BLaER1 treated with 17β-estradiol and CSF1 and Interleukin-3, amounts not matched to agents 10 nM and 100 nM (cell line): ENCODE results near the gene TUBA1C.
"Not testable (repeated sequence)": the region's sequence is repeated elsewhere in the genome, so short reads cannot be mapped to it uniquely, and the experiment has no call there.

ENCODE experiments used
- H3K27ac ChIP-seq, 11 experiments: shearing (Covaris generic); formaldehyde crosslinking; 2 replicates each; pipeline ENCODE4 v1.8.1; 2022
- H3K27me3 ChIP-seq, 11 experiments: shearing (Covaris generic); formaldehyde crosslinking; 2 replicates each; pipeline ENCODE4 v1.8.1; 2022
- H3K36me3 ChIP-seq, 11 experiments: shearing (Covaris generic); formaldehyde crosslinking; 2 replicates each; pipeline ENCODE4 v1.8.1; 2022
- H3K4me1 ChIP-seq, 10 experiments: shearing (Covaris generic); formaldehyde crosslinking; 2 replicates each; pipeline ENCODE4 v1.8.1; 2022
- H3K4me2 ChIP-seq, 11 experiments: shearing (Covaris generic); formaldehyde crosslinking; 2 replicates each; pipeline ENCODE4 v1.8.1; 2022
- H3K4me3 ChIP-seq, 10 experiments: shearing (Covaris generic); formaldehyde crosslinking; 2 replicates each; pipeline ENCODE4 v1.8.1; 2022
- H3K9ac ChIP-seq, 11 experiments: shearing (Covaris generic); formaldehyde crosslinking; 2 replicates each; pipeline ENCODE4 v1.8.1; 2022
- H3K9me3 ChIP-seq, 11 experiments: shearing (Covaris generic); formaldehyde crosslinking; replicated peaks in 1 of 11; 2 replicates each; pipeline ENCODE4 v1.8.1; 2022
- H4K20me1 ChIP-seq, 11 experiments: shearing (Covaris generic); formaldehyde crosslinking; 2 replicates each; pipeline ENCODE4 v1.8.1; 2022
- Cebpa-rat ChIP-seq, 11 experiments: shearing (Covaris generic); IDR thresholded peaks; 2 replicates each; pipeline ENCODE4 v1.8.1; 2022

Gene TUBA1C

DNA sequence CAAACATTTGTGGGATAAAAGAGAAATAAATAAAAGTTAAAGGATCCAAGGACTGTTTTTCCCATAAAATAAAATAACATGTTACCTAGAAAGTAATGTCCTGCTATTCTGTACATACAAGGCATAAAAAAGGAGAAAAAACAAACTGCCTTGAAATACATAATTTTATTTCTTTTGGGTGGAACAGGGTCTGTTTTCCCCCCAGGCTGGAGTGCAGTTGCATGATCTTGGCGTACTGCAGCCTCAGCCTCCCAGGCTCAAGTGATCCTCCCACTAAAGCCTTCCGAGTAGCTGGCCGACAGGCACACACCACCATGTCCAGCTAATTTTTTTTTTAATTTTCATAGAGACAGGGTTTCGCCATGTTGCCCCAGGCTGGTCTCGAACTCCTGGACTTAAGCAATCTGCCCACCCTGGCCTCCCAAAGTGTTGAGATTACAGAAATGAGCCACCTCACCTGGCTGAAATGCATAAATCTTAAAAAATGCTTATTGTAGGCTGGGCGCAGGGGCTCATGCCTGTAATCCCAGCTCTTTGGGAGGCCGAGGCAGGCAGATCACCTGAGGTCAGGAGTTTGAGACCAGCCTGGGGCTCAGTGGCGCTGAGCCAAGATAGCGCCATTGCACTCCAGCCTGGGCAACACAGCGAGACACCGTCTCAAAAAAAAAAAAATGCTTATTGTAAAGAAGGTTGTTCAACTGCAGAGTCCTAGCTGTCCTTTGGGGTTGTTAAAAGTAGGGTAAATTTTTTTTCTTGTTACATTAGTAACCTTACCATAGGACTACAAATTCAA lies 4.1 kb upstream of the TUBA1C start:
- H4K20me1 ChIP-seq, result peaks cover 0 to 9% (median 3%) of the 10 kb centered on the region in 11 experiments; a peak in 16 of 22 replicates
- H3K9me3 ChIP-seq, result no peaks in the 10 kb centered on the region
- H3K27me3 ChIP-seq, result no peaks in the 10 kb centered on the region
- H3K4me3 ChIP-seq, result no peak overlapping the region
- H3K36me3 ChIP-seq, result peaks cover 0 to 2% (median 0%) of the 10 kb centered on the region in 11 experiments; a peak in 4 of 22 replicates
- no peak for TF ChIP-seq Cebpa-rat (IDR thresholded peaks at IDR 0.05)
- H3K4me2 ChIP-seq, result peak overlapping the region; percentile 66 to 85 (median 79)
- H3K27ac ChIP-seq, result peak overlapping the region in 9 of 11 experiments; percentile 17 to 60 (median 32); a peak in 13 of 22 replicates
- peaks cover 64 to 78% (median 70%) of the 10 kb centered on the region in 10 experiments for H3K4me1 ChIP-seq
- peak overlapping the region in 9 of 11 experiments; percentile 4 to 59 (median 33); a peak in 11 of 22 replicates for H3K9ac ChIP-seq

DNA sequence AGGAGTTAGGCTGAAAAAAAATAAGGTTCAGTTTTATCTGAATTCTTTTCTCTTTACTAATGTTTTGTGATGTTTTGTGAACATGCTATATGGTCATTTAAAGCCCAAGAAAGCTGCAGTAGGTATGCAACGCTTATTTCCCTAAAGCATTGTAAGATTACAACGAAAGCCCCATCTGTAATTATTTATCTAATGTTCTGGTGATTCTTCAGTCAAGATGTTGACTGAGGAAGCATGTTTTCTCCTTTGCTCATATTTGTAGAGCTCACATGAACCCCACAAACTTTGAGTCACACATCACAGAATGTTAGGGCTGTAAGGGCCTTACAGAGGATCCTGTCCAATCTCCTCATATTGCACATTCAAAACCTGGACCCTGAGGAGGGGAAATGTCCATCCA lies 3.2 kb upstream of the TUBA1C start:
- Histone ChIP-seq H3K27me3 (no peaks in the 10 kb centered on the region), H3K36me3 (peaks cover 4 to 11% (median 6%) of the 10 kb centered on the region in 11 experiments; a peak in 21 of 22 replicates), H3K9ac (no peak overlapping the region), H4K20me1 (peaks cover 2 to 18% (median 13%) of the 10 kb centered on the region in 11 experiments; a peak in 21 of 22 replicates), H3K4me2 (peak overlapping the region in 7 of 11 experiments; percentile 5 to 85 (median 35); a peak in 8 of 22 replicates), H3K4me1 (peaks cover 73 to 80% (median 78%) of the 10 kb centered on the region in 10 experiments), H3K9me3 (no peaks in the 10 kb centered on the region), H3K4me3 (no peak overlapping the region), H3K27ac (no peak overlapping the region)
- TF ChIP-seq Cebpa-rat (IDR thresholded peaks at IDR 0.05), result no peak

DNA sequence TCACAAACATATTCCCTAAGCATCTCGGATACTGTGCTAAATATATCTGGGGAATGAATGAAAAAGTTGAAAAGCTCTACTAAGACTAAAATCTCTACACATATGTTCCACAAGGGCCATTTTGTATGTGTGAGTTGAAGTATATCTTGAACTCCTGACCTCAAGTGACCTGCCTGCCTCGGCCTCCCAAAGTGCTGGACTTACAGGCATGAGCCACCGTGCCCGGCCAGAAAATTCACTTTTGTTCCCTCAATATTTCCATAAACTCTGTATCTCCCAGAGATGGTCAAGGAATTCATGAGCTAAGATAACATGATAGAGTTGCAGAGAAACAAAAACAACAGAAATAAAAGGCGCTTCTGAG lies 1.5 kb upstream of the TUBA1C start:
- TF ChIP-seq Cebpa-rat (IDR thresholded peaks at IDR 0.05), result no peak
- peaks cover 18 to 35% (median 29%) of the 10 kb centered on the region in 11 experiments; a peak in 21 of 22 replicates for H4K20me1 ChIP-seq
- H3K27ac ChIP-seq, result peak overlapping the region in 3 of 11 experiments; percentile 98 to 100 (median 99); a peak in 3 of 22 replicates
- peak overlapping the region in 9 of 10 experiments; percentile 85 to 99 (median 93); a peak in 12 of 20 replicates for H3K4me3 ChIP-seq
- peak overlapping the region in 6 of 11 experiments; percentile 97 to 98 (median 98); a peak in 6 of 22 replicates for H3K9ac ChIP-seq
- H3K4me2 ChIP-seq, result peak overlapping the region; percentile 79 to 97 (median 85)
- H3K27me3 ChIP-seq, result no peaks in the 10 kb centered on the region
- H3K9me3 ChIP-seq, result no peaks in the 10 kb centered on the region
- H3K36me3 ChIP-seq, result peaks cover 14 to 27% (median 23%) of the 10 kb centered on the region in 11 experiments
- H3K4me1 ChIP-seq, result peaks cover 74 to 82% (median 80%) of the 10 kb centered on the region in 10 experiments

DNA sequence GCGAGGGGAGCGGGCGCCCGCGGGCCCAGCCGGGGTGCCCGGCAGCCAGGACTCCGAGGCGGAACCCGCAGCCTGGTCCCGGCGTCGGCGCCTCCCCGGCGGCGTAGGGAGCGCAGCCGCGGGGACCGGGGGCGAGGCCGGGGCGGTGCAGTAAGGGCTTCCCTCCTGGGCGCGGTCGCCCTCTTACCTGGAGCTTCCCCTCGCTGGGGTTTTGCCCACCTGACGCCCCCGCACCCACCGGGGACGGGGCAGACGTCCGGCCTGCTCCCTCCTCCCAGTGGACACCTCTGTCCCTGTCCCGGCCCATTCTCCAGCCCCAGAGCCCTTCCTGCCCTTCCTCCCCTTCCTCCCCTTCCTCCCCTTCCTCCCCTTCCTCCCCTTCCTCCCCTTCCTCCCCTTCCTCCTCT lies 413 bp upstream of the TUBA1C start:
- H3K9ac ChIP-seq, result peak overlapping the region; percentile 84 to 100 (median 98)
- no peaks in the 10 kb centered on the region for H3K27me3 ChIP-seq
- peaks cover 18 to 38% (median 34%) of the 10 kb centered on the region in 11 experiments for H3K36me3 ChIP-seq
- H4K20me1 ChIP-seq, result peaks cover 29 to 46% (median 40%) of the 10 kb centered on the region in 11 experiments; a peak in 21 of 22 replicates
- TF ChIP-seq Cebpa-rat (IDR thresholded peaks at IDR 0.05), result no peak
- H3K9me3 ChIP-seq, result no peaks in the 10 kb centered on the region
- peak overlapping the region; percentile 72 to 100 (median 97) for H3K27ac ChIP-seq
- peaks cover 73 to 85% (median 77%) of the 10 kb centered on the region in 10 experiments for H3K4me1 ChIP-seq
- H3K4me2 ChIP-seq, result peak overlapping the region; percentile 79 to 97 (median 85)
- H3K4me3 ChIP-seq, result peak overlapping the region; percentile 85 to 99 (median 92)

DNA sequence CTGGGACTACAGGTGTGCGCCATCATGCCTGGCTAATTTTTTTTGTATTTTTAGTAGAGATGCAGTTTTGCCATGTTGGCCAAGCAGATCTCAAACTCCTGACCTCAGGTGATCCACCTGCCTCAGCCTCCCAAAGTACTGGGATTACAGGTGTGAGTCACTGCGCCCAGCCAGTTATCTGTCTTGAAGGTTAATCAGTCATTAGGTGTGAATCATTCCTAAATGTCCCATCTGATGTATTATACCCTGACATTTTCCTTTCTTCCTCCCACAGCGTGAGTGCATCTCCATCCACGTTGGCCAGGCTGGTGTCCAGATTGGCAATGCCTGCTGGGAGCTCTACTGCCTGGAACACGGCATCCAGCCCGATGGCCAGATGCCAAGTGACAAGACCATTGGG lies 4.3 kb downstream of the TUBA1C start:
- H4K20me1 ChIP-seq, result peaks cover 70 to 87% (median 84%) of the 10 kb centered on the region in 11 experiments; a peak in 21 of 22 replicates
- peak overlapping the region in 3 of 10 experiments; percentile 20 to 94 (median 93); a peak in 7 of 20 replicates for H3K4me3 ChIP-seq
- peak overlapping the region in 4 of 11 experiments; percentile 14 to 98 (median 66); a peak in 6 of 22 replicates for H3K27ac ChIP-seq
- peak overlapping the region in 5 of 11 experiments; percentile 95 to 99 (median 96); a peak in 9 of 22 replicates for H3K4me2 ChIP-seq
- not testable (repeated sequence) for H3K9me3 ChIP-seq, H3K27me3 ChIP-seq
- H3K36me3 ChIP-seq, result peaks cover 63 to 84% (median 78%) of the 10 kb centered on the region in 11 experiments
- H3K4me1 ChIP-seq, result peaks cover 27 to 55% (median 33%) of the 10 kb centered on the region in 10 experiments
- peak overlapping the region in 3 of 11 experiments; percentile 48 to 98 (median 98); a peak in 5 of 22 replicates for H3K9ac ChIP-seq

DNA sequence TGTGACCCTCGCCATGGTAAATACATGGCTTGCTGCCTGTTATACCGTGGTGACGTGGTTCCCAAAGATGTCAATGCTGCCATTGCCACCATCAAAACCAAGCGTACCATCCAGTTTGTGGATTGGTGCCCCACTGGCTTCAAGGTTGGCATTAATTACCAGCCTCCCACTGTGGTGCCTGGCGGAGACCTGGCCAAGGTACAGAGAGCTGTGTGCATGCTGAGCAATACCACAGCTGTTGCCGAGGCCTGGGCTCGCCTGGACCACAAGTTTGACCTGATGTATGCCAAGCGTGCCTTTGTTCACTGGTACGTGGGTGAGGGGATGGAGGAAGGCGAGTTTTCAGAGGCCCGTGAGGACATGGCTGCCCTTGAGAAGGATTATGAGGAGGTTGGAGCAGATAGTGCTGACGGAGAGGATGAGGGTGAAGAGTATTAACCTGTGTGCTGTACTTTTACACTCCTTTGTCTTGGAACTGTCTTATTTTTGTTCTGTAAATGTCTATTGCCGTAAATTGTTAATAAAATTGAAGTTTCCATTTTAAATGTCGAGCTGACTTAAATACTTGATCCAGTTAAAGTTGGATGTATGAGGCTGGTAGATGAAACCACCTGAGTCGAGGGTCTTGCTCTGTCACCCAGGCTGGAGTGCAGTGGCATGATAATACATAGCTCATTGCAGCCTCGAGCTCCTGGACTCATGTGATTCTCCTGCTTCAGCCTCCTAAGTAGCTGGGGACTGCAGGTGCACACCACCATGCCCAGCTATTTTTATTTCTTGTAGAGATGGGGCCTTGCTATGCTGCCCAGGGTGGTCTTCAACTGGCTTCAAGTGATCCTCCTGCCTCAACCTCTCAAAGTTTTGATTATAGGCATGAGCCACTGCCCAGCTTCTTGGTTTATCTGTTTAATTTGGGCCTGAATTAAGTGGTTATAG lies 8.2 kb downstream of the TUBA1C start:
- no peak overlapping the region for H3K9ac ChIP-seq
- no peak overlapping the region for H3K4me2 ChIP-seq
- H3K4me3 ChIP-seq, result no peak overlapping the region
- H3K27ac ChIP-seq, result no peak overlapping the region
- H3K36me3 ChIP-seq, result peaks cover 60 to 76% (median 67%) of the 10 kb centered on the region in 11 experiments
- peaks cover 2 to 34% (median 9%) of the 10 kb centered on the region in 10 experiments; a peak in 17 of 20 replicates for H3K4me1 ChIP-seq
- TF ChIP-seq Cebpa-rat (IDR thresholded peaks at IDR 0.05), result no peak
- H3K27me3 ChIP-seq, result no peaks in the 10 kb centered on the region
- H3K9me3 ChIP-seq, result no peaks in the 10 kb centered on the region
- H4K20me1 ChIP-seq, result peaks cover 62 to 99% (median 82%) of the 10 kb centered on the region in 11 experiments; a peak in 21 of 22 replicates

DNA sequence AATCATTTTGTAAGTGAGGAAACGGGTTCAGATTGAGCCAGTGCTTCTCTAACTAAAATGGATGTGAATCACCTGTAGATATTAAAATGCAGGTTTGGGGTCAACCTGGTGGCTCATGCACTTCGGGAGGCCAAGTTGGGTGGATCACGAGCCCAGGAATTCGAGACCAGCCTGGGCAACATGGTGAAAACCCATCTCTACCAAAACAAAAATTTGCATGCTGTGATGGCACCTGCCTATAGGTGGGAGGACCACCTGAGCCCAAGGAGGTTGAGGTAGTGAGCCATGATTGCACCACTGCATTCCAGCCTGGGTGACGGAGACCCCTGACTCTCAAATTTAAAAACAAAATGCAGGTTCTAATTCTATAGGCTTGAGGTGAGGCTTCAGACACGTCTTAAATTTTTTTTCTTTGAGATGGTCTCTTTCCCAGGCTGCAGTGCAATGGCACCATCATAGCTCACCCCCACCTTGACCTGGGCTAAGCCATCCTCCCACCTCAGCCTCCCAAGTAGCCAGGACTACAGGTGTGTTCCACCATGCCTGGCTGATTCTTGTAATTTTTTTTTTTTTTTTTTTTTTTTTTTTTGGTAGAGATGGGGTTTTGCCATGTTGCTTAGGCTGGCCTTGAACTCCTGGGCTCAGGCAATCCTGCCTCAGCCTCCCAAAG lies 9.0 kb downstream of the TUBA1C start:
- Histone ChIP-seq H4K20me1 (peaks cover 54 to 91% (median 74%) of the 10 kb centered on the region in 11 experiments; a peak in 21 of 22 replicates), H3K36me3 (peaks cover 54 to 68% (median 61%) of the 10 kb centered on the region in 11 experiments)

More for the DNA sequence above, 9.0 kb downstream of the TUBA1C start:
- H3K9ac ChIP-seq, result no peak overlapping the region
- peaks cover 0 to 27% (median 3%) of the 10 kb centered on the region in 10 experiments; a peak in 9 of 20 replicates for H3K4me1 ChIP-seq
- H3K27me3 ChIP-seq, result no peaks in the 10 kb centered on the region
- H3K4me3 ChIP-seq, result no peak overlapping the region
- no peaks in the 10 kb centered on the region for H3K9me3 ChIP-seq
- H3K27ac ChIP-seq, result no peak overlapping the region
- no peak for TF ChIP-seq Cebpa-rat (IDR thresholded peaks at IDR 0.05)
- no peak overlapping the region for H3K4me2 ChIP-seq
